B cell (primary cell): Measurements from ENCODE around the gene AMER3. TPM values are rescaled to one million over a fixed set of nuclear protein-coding genes. Genes with fewer than 3 reads are reported as not detected.

Experiments
- ATAC-seq: fragments of 200-7000 bp; cut with Tn5 transposase; one replicate; pipeline ENCODE4 v1.10.0; 2021; ENCODE audit warnings: low read depth, mild to moderate bottlenecking, moderate number of reproducible peaks, moderate library complexity
- CTCF ChIA-PET: fragments of 350-600 bp; sonication (Branson Sonifier 250); formaldehyde crosslinking; loops from one replicate; lab custom pipeline; 2021; ENCODE audit warnings: antibody characterized with exemption, inconsistent platforms; lab: Charles Lee
- POLR2A ChIA-PET: fragments of 350-600 bp; sonication (Branson Sonifier 250); formaldehyde crosslinking; loops from one replicate; lab custom pipeline; 2021; ENCODE audit warnings: antibody characterized with exemption; lab: Charles Lee
- DNase-seq: peaks from one replicate; pipeline ENCODE4 v3.0.0; 2013
- H2AFZ ChIP-seq: 2 replicates; pipeline ENCODE4 v1.6.1; 2012; ENCODE audit warnings: mild to moderate bottlenecking, low read depth, low read length; ENCODE audit not compliant: insufficient read depth, poor library complexity, severe bottlenecking
- H3K27ac ChIP-seq, 2 donors: 1 replicate in 1 of 2; 2 replicates in 1 of 2; pipeline ENCODE4 v1.5.1; 2012 to 2013; ENCODE audit warnings: low read length in 2 of 2, mild to moderate bottlenecking in 2 of 2, moderate library complexity in 1 of 2
- H3K27me3 ChIP-seq, 4 experiments: fragments of 200-600 bp in 1 of 4; sonication (generic) in 1 of 4; replicated peaks in 1 of 4; 1 replicate in 2 of 4; 2 replicates in 2 of 4; pipeline versions ENCODE4 v1.6.1 to v1.7.0; 2013 to 2016; ENCODE audit warnings: low read length in 3 of 4, mild to moderate bottlenecking in 2 of 4, mixed read lengths in 1 of 4, moderate library complexity in 1 of 4; ENCODE audit not compliant: insufficient read depth in 4 of 4, control insufficient read depth in 3 of 4; ENCODE audit errors: control extremely low read depth in 1 of 4
- H3K36me3 ChIP-seq, 2 experiments: replicated peaks in 1 of 2; 1 replicate in 1 of 2; 2 replicates in 1 of 2; pipeline versions ENCODE4 v1.6.1 to v1.7.1; 2013; ENCODE audit warnings: low read length in 1 of 2; ENCODE audit not compliant: insufficient read depth in 2 of 2, control insufficient read depth in 1 of 2; ENCODE audit errors: control extremely low read depth in 1 of 2, extremely low read depth in 1 of 2
- H3K4me1 ChIP-seq, 2 donors: fragments of 200-600 bp in 1 of 2; sonication (generic) in 1 of 2; 1 replicate in 1 of 2; 2 replicates in 1 of 2; pipeline versions ENCODE4 v1.5.1 to v1.6.1; 2013 to 2017; ENCODE audit warnings: low read length in 2 of 2; ENCODE audit not compliant: control insufficient read depth in 2 of 2, insufficient read depth in 2 of 2
- H3K4me2 ChIP-seq: replicated peaks from 2 replicates; pipeline ENCODE3; 2012; ENCODE audit warnings: mild to moderate bottlenecking, low read depth, low read length; ENCODE audit not compliant: poor library complexity, severe bottlenecking
- H3K4me3 ChIP-seq, 5 experiments: fragments of 200-600 bp in 1 of 5; sonication (generic) in 1 of 5; 1 replicate in 3 of 5; 2 replicates in 2 of 5; pipeline versions ENCODE4 v1.5.1 to v1.7.0; 2011 to 2016; ENCODE audit warnings: low read length in 4 of 5, mild to moderate bottlenecking in 4 of 5, low read depth in 2 of 5, control low read depth in 1 of 5, moderate library complexity in 1 of 5; ENCODE audit not compliant: insufficient read depth in 1 of 5; ENCODE audit errors: control extremely low read depth in 1 of 5, extremely low read depth in 1 of 5
- H3K79me2 ChIP-seq: fragments of 200-600 bp; sonication (generic); one replicate; pipeline ENCODE4 v1.6.0; 2016; ENCODE audit warnings: low read length; ENCODE audit not compliant: control insufficient read depth, insufficient read depth
- H3K9ac ChIP-seq: fragments of 200-600 bp; sonication (generic); 2 replicates; pipeline ENCODE4 v1.6.1; 2017; ENCODE audit warnings: mild to moderate bottlenecking, low read length, moderate library complexity
- H3K9me3 ChIP-seq, 3 donors: one replicate each; pipeline versions ENCODE4 v1.6.1 to v1.7.1; 2013; ENCODE audit warnings: low read length in 2 of 3; ENCODE audit not compliant: control insufficient read depth in 2 of 3, insufficient read depth in 1 of 3; ENCODE audit errors: control extremely low read depth in 1 of 3
- H4K20me1 ChIP-seq: 2 replicates; pipeline ENCODE4 v1.6.0; 2012; ENCODE audit warnings: mild to moderate bottlenecking, low read length; ENCODE audit not compliant: insufficient read depth, control insufficient read depth, poor library complexity, severe bottlenecking
- H3K27ac Mint-ChIP-seq: one replicate; pipeline ENCODE4 v1.8.0; 2021; ENCODE audit warnings: mixed read lengths
- H3K27me3 Mint-ChIP-seq: one replicate; pipeline ENCODE4 v1.8.0; 2021; ENCODE audit warnings: mixed read lengths
- H3K4me1 Mint-ChIP-seq: one replicate; pipeline ENCODE4 v1.8.0; 2021; ENCODE audit warnings: mixed read lengths
- H3K4me3 Mint-ChIP-seq: one replicate; pipeline ENCODE4 v1.8.0; 2021; ENCODE audit warnings: mixed read lengths
- H3K9me3 Mint-ChIP-seq: one replicate; pipeline ENCODE4 v1.8.0; 2022; ENCODE audit warnings: mixed read lengths; ENCODE audit not compliant: insufficient read depth
- EZH2 ChIP-seq: IDR thresholded peaks from 2 replicates; pipeline ENCODE4 v1.6.1; 2012; ENCODE audit warnings: borderline replicate concordance, low read depth, mild to moderate bottlenecking, moderate library complexity, low read length; ENCODE audit not compliant: insufficient read depth, poor library complexity, severe bottlenecking
- WGBS: methylation state at CpG from one replicate; pipeline ENCODE4 v1.1.5; 2013; ENCODE audit warnings: missing lambda C conversion rate; ENCODE audit not compliant: insufficient coverage; 5-methylcytosine and 5-hydroxymethylcytosine counted together
- intact Hi-C: fragments of 100-400 bp; cut with micrococcal nuclease; formaldehyde crosslinking; loops from one replicate; pipeline ENCODE4 v1.10.0; 2022
- polyA plus RNA-seq: library from polyadenylated mRNA; depleted of rRNA; stranded (reverse); fragments of >200 nt; gene quantifications from 2 replicates; pipeline ENCODE4 v1.2.3, GENCODE V29; 2012
- total RNA-seq, 2 donors: library from RNA; stranded (reverse); fragments of 120-200 nt in 1 of 2; gene quantifications; 1 replicate in 1 of 2; 2 replicates in 1 of 2; pipeline versions ENCODE4 v1.2.3 to v1.2.4, GENCODE V29; 2013 to 2022
- TF ChIP-seq, protein P1 (sequence below): fragments of 200-600 bp; IDR thresholded peaks from one replicate; pipeline ENCODE4 v1.8.0; 2022; ENCODE audit warnings: antibody characterized with exemption, mild to moderate bottlenecking

AMER3 gene
- total and polyA plus RNA-seq, 2 donors (not counting 1 experiment from before 2014, with no cell fraction given): not detected

- no peak overlapping the region for H3K27ac Mint-ChIP-seq
- no peak for TF ChIP-seq EZH2
- TF ChIP-seq, protein P1, sequence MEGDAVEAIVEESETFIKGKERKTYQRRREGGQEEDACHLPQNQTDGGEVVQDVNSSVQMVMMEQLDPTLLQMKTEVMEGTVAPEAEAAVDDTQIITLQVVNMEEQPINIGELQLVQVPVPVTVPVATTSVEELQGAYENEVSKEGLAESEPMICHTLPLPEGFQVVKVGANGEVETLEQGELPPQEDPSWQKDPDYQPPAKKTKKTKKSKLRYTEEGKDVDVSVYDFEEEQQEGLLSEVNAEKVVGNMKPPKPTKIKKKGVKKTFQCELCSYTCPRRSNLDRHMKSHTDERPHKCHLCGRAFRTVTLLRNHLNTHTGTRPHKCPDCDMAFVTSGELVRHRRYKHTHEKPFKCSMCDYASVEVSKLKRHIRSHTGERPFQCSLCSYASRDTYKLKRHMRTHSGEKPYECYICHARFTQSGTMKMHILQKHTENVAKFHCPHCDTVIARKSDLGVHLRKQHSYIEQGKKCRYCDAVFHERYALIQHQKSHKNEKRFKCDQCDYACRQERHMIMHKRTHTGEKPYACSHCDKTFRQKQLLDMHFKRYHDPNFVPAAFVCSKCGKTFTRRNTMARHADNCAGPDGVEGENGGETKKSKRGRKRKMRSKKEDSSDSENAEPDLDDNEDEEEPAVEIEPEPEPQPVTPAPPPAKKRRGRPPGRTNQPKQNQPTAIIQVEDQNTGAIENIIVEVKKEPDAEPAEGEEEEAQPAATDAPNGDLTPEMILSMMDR: no peak
- Histone ChIP-seq H4K20me1 (no peaks in the 10 kb centered on the region), H2AFZ (no peak overlapping the region), H3K4me1 (no peaks in the 10 kb centered on the region), H3K27ac (no peak overlapping the region), H3K79me2 (no peaks in the 10 kb centered on the region), H3K9ac (no peak overlapping the region), H3K4me2 (no peak overlapping the region), H3K27me3 (peaks cover 0 to 10% (median 0%) of the 10 kb centered on the region in 4 experiments), H3K4me3 (no peak overlapping the region), H3K36me3 (no peaks in the 10 kb centered on the region), H3K9me3 (no peaks in the 10 kb centered on the region)
- peaks cover 24% of the 10 kb centered on the region for H3K27me3 Mint-ChIP-seq
- DNase-seq: no peak
- no peaks in the 10 kb centered on the region for H3K9me3 Mint-ChIP-seq
- intact Hi-C loops: no loop called here
- CTCF ChIA-PET: no interaction called here
- no peak for ATAC-seq
- no peak overlapping the region for H3K4me3 Mint-ChIP-seq
- H3K4me1 Mint-ChIP-seq: no peaks in the 10 kb centered on the region
- 88% methylated on average over 36 of the region's 37 CpGs for whole genome bisulfite sequencing
- POLR2A ChIA-PET: no interaction called here
Observed at GRCh38 chr2:130762031-130762909, 6.9 kb downstream of the AMER3 start.

- Mint-ChIP-seq H3K4me1 (no peaks in the 10 kb centered on the region), H3K4me3 (no peak overlapping the region), H3K27ac (no peak overlapping the region), H3K9me3 (no peaks in the 10 kb centered on the region), H3K27me3 (peaks cover 20% of the 10 kb centered on the region)
- Histone ChIP-seq H3K27ac (no peak overlapping the region), H3K79me2 (no peaks in the 10 kb centered on the region), H3K9me3 (peaks cover 0 to 2% (median 0%) of the 10 kb centered on the region in 3 donors), H3K4me1 (no peaks in the 10 kb centered on the region), H3K4me3 (no peak overlapping the region), H2AFZ (no peak overlapping the region), H3K9ac (no peak overlapping the region), H3K27me3 (peaks cover 0 to 8% (median 0%) of the 10 kb centered on the region in 4 experiments), H3K36me3 (no peaks in the 10 kb centered on the region), H3K4me2 (no peak overlapping the region), H4K20me1 (no peaks in the 10 kb centered on the region)
- no peak for ATAC-seq
- ChIA-PET POLR2A (no interaction called here), CTCF (no interaction called here)
- no peak for DNase-seq
- intact Hi-C loops: no loop called here
- 88% methylated on average over 22 of the region's 22 CpGs for WGBS
- TF ChIP-seq EZH2: no peak
- TF ChIP-seq, protein P1: no peak
Observed at GRCh38 chr2:130762910-130763385, 7.6 kb downstream of the AMER3 start.
